HG02938 (cell line): Measurements from ENCODE around the gene SLC24A5.
A peak's percentile ranks its signal among the peaks of the same experiment; 100 is the strongest.

Experiments used
- ATAC-seq: cut with Tn5 transposase; IDR thresholded peaks from one replicate; pipeline ENCODE4 v1.9.1; 2021; ENCODE audit warnings: mild to moderate bottlenecking, moderate library complexity; ENCODE audit not compliant: unreplicated experiment

Gene SLC24A5

DNA sequence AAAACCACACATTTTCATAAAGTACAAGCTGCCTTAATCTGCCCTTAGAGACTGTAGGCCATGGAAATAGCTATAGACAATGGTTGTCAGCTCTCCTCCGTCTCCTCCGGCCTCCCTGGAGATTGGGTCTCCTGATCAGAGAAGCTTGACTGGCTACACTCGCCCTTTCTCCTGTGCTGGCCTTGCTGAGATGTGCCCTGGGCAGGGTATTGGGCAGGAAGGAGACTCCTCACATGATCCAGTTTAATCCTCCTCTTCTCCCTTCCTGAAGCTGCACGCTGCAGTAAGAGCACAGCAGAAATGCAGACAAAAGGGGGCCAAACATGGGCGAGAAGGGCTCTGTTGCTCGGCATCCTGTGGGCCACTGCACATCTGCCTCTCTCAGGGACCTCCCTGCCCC lies at the start of gene SLC24A5:
TSS of gene SLC24A5 (plus strand) at position 246 of the 400 bp plus-strand sequence. CDS start at position 301, 55 bp downstream.
- no peak for ATAC-seq

DNA sequence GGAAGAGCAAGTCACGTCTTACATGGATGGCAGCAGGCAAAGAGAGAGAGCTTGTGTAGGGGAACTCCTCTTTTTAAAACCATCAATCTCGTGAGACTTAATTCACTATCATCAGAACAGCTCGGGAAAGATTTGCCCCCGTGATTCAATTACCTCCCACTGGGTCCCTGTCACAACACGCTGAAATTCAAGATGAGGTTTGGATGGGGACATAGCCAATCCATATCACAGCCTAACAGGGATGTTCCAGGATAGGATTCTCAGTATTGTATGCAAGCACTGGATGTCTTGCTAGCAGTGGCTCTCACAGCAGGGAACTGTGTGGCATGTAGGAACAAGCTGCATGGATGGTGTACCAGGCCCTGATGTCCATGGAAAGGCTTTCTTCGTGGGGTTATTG lies 47.8 kb upstream of the SLC24A5 start:
- ATAC-seq = no peak

DNA sequence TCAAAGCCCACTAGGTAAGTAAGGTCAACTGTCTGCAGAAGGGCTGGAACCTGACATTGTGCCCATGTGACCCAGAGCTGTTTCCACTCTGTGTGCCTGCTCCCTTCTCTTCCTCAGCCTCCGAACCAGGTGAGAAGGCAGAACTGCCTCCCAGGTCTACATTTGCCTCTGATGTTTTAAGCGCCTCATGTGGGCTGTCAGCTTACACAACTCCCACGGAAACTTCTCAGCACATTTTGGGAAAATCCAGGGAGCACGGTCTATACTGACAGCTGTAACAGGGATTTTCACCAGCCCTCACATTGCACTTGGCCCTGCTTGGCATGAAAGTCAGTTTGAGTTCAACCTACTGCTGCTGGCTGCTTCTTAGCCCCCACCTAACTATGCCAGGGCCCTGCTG lies 46.9 kb upstream of the SLC24A5 start:
- ATAC-seq = no peak

DNA sequence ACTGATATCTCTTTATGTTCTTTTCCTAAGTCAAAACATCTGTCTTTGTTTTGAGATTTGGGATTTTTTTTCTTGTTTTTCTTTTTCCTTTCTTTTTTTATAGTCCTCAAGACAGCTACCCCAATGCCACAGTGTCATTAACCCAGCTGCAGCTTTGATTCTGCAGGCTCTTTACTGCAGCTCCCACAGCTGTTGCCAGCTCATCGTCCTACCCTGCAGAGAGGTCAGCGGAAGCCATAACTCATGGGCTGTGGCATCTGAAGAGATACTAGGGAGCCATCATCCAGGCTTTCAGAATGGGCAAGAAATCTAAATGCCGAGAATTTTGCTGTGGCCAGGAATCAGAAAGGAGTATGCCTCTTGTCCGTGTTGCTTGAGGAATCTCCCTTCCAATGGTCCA lies 44.3 kb upstream of the SLC24A5 start:
- ATAC-seq = no peak

DNA sequence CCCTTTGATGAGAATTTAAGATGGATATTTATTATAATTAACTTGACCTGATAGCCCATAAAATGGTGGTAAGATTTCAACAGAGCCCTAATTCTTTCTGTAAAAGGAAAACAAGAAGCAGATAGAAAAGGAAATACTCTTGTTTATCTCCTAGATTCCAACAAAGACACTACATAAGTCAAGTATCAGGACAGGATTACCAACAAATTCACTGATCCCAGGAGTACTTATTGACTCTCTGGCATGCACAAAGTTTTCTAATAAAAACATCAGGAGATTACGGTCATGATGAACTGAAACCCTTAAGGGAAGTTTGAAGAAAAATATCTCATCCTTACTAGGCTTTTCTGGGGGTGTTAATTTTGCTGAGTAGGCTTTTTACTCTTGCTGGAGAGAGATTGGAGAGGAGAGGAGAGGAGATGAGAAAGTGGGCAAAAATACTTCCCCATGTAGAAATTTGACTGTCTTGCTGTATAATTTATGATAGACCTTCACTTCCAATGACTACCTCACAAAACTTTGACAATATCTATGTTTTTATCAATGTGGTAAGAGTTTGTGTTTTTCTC lies 43.1 kb upstream of the SLC24A5 start:
- ATAC-seq = no peak

DNA sequence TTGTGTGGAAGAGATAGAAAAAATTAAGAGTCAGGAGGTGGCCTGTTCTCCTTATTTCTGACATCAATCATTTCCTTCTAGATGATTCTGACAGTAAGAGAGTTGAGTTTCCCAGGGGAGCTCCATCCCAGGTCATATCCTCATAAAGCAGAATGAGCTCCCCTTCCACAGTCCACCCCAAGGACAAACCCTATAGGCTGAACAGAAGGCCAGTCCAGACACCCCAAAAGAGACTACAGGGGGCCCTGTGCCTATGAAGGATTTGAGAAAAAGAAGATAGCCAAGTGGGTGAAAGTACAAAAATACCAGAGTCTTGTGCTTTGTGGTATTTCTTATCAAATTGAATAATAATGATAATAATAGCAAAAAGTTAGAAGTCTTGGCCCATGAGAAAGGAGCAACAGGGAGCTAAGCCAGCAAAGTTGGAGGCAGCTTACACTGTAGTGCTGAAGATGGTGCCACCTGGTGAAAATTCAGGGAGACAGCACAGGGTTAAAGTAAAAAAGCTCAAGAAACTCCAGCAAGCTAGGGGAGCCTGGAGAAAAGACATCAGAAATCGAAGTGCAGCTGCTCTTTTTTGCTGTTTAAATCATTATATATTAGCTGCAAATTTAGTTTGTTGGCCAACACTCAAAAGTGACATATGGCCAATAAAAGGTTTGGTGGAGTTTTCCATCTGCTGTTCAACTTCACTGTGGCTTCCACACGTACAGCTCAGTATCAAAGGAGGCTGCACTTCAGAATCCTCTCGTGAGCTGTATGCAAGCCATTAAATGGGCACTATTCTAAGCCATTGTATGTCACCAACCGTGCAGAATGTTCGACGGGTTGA lies 35.8 kb upstream of the SLC24A5 start:
- ATAC-seq = no peak

DNA sequence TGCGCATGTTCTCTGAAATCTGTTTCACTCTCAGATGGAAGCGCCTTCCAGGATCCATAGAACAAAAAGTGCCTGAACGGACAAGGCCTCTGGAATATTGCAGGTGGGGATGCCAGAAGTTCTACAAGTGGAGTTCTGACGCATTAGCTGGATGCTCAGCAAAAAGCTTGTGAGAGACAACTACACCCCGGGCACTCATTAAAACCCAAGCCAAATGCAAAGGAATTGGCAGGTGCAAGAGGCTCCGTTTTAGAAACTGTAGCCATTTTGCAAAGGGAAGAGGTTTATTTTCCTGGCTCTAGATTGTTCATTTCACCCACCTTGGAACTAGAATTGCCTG lies 35.2 kb upstream of the SLC24A5 start:
- no peak for ATAC-seq

DNA sequence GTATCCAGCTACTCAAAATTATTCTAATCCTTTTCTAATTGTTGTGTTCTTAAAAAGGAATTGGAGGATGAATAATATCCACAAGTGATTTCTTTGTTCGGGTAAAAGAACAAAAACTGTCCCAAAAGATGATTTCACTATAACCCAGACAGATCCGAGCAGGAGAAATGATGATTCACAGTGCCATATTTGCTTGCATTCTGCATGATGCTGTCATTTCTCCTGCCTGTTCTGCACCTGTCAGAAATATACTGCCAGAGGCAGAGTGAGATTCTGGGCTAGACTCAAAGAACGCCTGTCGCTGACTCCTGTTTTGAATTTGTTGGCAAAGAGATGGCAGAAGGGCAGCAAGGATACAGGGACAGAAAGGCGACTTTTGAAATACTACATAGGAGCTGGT lies 34.7 kb upstream of the SLC24A5 start:
- ATAC-seq = no peak

DNA sequence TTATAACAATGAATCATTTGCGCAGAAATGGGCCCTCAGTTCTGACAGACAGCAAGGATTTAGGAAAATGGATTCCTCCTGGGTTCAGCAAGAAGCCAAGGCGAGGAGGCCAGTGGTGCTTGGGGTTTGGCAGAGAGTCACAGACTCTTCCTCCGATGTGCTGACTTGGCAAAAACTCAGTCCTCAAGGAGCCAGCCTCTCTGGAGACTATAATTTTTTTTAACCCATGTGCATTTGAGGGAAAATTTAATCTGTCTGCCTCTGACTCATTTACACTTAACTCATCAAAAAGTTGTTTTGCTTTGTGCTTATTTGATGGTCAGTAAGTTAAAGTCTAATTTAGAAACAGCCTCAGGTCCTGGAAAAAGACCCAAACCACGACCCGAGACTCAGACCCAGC lies 34.2 kb upstream of the SLC24A5 start:
- ATAC-seq = no peak

DNA sequence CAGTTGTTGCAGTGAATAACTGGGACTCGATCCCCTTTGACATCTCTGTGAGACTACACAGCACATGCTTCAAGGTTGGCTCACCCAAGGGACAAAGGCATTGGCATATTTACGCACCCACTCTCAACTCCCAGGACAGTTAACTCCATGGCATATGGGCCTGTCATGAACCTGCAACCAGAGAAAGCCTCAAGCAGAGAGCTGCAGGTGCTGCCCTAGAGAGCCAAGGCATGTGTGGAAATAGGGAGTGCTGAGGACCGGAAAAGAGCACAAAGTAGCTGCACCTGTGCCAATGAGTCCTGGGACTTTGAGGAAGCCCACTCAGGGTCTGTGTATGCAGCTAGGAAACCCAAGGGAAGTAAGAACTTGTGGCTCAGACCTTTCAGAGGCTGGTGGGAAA lies 32.9 kb upstream of the SLC24A5 start:
- ATAC-seq = no peak

DNA sequence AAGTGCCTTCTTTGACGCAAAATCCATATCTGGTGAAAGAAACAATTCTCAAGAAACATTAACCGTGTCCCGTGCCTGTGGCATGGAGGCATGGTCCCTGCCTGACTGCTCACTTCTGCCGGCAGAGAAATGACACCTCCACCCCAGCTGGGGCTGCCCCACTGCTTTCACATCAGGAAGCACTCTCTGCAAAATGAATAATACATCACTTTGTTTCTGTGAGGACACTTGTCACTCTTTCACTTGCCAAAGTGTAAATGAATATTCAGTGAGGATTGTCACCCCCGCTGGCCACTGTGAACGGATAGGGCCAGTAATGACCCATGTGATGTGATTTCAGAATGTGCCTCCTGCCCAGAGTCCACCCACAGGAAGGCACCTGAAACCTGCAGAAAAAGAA lies 31.1 kb upstream of the SLC24A5 start:
- no peak for ATAC-seq

DNA sequence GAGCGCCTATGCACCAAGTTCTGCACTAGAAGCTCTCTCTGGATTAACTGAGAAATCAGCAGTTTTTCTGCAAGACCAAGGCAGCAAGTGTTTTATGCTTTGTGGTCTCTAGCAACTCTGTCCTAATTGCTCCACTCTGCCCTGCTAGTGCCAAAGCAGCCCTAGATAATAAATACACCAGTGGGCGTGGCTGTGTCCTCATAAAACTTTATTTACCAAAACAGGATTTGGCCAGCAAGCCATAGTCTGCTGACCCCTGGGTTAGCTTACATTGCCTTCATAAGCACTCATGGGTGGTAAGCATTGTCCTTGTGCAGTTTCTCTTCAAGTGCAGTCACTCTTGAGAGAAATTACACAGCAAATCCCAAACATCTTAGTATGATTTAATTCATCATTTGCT lies 30.7 kb upstream of the SLC24A5 start:
- ATAC-seq = no peak

DNA sequence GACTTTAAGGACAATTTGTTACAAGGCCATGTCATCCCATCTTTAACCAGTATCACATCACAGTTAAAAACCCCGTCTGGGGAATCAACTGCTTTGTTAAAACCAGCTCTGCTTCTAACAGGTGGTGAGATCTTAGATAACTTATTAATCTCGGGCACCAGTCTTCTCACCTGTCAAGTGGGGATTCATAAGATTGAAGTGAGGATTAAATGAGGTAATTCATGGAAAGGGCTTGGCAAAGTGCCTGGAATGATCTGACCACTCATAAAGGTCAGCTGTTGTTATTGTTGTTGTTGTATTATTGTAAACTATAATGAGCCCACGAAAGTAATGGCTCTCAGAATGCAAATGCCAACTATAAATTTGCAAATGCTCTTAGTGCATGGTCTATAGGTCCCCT lies 30.1 kb upstream of the SLC24A5 start:
- ATAC-seq = no peak

DNA sequence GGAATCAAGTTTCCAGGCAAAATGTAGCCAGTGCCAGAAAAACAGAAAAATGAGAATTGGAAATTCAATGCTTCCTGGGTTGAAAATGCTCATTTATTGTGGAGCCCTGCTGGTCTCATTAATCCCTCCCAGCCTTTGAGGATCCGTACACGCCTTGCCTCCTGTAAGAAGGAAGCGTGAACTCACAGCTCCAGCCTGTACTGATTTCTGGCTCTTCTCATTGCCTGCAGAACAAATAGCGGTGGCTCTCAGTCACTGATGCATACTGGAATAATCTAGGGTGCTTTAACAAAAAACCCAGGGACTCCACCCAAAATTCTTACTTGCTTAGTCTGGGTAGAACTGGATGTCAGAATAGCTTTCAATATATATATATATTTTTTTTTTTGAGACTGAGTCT lies 29.3 kb upstream of the SLC24A5 start:
- ATAC-seq = no peak

DNA sequence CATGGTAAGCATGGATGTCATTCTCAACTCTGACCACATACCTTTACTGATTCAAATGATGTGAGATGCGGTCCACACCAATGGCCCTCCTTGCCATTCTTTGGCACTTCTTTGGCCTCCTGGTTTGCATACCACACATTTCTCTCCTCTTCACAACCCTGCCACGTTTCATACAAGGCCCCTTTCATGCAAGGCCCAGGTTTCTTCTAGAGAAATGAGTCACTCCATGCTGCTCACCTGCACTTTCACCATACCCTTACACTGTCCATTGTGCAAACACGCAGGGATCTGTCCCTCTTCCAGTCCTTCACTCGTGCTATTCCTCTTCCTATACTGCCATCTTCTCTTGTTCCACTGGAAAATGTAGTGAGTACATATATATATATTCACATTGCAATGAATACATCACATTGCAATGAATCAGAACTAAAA lies 24.4 kb upstream of the SLC24A5 start:
- peak; percentile 85 for ATAC-seq

DNA sequence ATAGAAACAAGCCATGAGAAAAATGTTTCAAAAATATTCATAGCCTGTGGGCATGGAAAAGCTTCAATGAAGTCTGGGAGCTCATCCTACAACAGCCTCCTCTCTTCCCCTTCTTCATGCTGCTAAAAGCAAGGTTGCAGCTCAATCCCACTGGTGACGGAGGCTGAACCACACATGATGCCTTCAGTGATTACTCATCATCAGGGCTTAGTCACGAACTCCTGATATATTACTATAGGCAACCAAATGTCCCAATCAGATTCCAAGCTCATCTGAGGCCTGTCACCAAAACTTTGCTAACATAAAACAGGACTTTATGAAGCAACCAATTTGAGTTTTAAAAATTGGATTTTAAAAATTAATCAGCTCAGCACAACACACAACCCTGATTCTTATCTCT lies 24.0 kb upstream of the SLC24A5 start:
- ATAC-seq = no peak

DNA sequence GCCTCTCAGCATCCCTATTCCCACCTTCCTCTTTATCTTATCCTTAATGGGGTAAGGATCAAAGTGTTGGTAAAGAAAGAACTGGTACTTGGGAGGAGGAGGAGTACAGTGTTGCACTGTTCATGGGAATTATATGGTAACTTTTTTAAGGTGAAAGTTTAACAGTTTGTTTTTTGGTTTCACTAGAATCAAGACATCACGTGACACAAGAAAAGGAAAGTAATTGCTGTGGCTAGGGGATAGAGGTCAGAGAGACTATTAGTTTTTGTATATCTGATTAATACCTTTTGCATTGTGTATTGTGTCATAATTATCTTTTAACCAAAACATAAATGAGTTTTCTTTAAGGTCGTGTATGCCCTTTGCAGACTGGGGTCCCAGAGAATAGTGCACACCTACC lies 23.5 kb upstream of the SLC24A5 start:
- ATAC-seq = no peak

DNA sequence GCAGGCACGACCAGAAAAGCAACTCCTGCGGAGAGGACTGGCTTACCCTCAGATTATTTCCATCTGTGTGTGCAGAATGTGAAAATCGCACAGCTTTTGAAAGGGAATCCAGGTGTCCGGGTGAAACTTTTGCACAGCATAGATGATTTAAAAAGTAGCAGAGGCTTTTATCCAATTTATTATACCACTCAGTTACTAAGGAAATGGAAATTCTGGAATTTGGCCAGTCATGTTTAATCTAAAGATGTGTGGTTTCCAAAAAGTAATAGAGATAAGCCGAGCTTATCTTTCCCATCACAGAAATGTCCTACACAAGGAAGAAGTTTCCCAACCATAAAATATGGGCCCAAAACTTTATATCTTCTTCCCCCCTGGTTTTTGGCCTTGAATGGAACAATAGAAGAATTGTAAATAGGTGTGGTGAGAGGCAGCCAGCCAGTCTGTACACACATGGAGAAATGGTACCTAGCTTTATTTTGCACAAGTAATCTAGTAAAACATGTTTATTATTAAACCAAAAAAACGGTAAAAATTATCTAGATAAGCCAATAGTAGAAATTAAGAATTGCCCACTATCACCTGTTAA lies 19.3 kb upstream of the SLC24A5 start:
- ATAC-seq = no peak

DNA sequence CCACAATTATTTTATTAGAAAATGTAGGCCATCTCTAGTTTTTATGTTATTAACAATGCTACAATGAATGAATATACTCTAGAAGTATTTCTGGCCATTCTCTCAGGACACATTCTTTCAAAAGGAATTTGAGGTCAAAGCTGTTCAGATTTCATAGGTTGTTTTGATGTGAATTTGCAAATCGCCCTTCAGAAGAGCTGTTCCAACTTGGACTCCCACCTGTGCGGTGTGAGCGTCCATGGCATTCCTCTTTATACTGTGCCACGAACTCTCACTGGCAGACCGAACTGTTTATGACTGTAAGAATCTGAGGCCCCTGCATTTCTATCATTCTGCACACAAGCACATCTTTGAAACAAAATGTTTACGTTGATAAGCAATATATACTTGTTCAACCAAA lies 18.6 kb upstream of the SLC24A5 start:
- ATAC-seq = no peak

DNA sequence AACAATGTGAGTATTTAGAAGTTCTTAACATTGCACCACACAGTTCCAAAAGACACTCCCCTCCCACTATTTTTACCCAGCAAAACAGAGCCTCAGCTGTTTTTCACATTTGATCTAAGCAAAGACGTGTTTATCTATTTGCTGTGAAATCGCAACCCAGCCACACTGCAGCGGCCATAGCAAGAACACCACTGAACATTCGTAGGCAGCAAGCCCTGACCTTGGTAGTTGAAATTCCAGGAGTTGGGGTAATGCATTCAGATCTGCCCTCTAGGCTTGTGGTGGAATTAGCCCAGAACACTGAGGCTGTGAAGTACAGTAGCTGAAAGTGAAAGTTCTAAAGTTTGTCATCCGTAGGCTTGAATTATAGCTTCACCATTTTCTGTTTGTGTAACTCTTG lies 17.1 kb upstream of the SLC24A5 start:
- no peak for ATAC-seq

DNA sequence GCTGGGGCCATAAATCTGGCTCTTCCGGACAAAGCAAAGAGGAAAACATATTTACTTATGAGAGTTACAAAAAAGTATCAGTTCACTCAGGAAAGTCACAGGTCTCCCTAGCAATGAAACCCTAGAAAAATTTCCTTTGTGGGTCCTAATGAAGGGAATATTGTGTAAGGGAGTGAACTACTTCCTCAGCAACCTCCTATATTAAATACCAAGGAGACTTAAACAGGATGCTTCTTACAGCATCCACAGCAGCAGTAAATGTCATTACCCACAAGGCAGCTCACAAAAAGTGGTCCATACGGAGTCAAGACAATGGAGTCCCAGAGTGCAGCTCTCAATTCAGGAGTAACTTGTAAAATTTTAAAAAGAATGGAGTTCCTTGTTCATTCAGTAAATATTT lies 14.9 kb upstream of the SLC24A5 start:
- ATAC-seq = no peak

DNA sequence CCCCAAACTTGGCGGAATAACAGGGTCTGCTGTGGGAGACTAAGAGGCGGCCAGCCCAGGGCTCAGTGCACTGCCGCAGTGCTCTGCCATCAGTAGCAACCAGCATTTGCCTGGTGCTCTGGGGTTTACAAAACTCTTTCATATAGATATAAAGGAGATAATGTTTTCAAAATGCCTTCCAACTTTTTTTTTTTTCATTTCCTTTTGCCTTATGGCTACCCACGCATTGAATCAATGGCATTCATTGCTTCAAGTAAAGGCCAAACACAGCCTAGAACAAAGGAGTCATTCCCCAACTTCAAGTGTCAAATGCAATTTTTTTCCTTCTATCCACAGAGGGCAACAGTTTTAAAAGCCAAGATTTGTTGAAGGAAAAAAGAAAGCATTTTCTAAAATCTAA lies 11.6 kb upstream of the SLC24A5 start:
- no peak for ATAC-seq
